ENCODE data around the gene DVL2. TPM values are rescaled to one million over a fixed set of nuclear protein-coding genes. Genes with fewer than 3 reads are reported as not detected.

Gene DVL2
- total and polyA plus RNA-seq, 2 of the 13 experiments (the other 11 are each of a cell fraction or from before 2014, with no cell fraction given) = 5.7 to 38.2 TPM

- TF ChIP-seq, protein P1, sequence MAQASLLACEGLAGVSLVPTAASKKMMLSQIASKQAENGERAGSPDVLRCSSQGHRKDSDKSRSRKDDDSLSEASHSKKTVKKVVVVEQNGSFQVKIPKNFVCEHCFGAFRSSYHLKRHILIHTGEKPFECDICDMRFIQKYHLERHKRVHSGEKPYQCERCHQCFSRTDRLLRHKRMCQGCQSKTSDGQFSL (CRISPR knock-in tag; IDR thresholded peaks at IDR 0.05) = peak; percentile 72; the same call in 1 of the 2 replicates
- TF ChIP-seq ZNF605 (CRISPR knock-in tag; IDR thresholded peaks at IDR 0.05) (no peak), ZMAT3 (CRISPR knock-in tag; conservative IDR thresholded peaks at IDR 0.05) (0 out of 2 replicates have a peak, but pooled peaks have one; percentile 37), RFX3 (CRISPR knock-in tag; IDR thresholded peaks at IDR 0.05) (no peak), EHMT2 (IDR thresholded peaks at IDR 0.05; ENCODE audit: borderline replicate concordance, low read depth, low read length) (no peak), ZNF616 (CRISPR knock-in tag; IDR thresholded peaks at IDR 0.05; ENCODE audit: low read depth) (no peak), HES4 (CRISPR knock-in tag; IDR thresholded peaks at IDR 0.05; ENCODE audit: borderline replicate concordance) (no peak), ZNF781 (CRISPR knock-in tag; IDR thresholded peaks at IDR 0.05; ENCODE audit: borderline replicate concordance, not compliant biosample characterization) (no peak), ZSCAN9 (CRISPR knock-in tag; IDR thresholded peaks at IDR 0.05; ENCODE audit: borderline replicate concordance) (no peak), RFXAP (CRISPR knock-in tag; IDR thresholded peaks at IDR 0.05; ENCODE audit: borderline replicate concordance) (peak; percentile 74; the same call in 1 of the 2 replicates), PAXIP1 (CRISPR knock-in tag; conservative IDR thresholded peaks at IDR 0.05) (peak; percentile 20; the same call in 1 of the 2 replicates), ARID3A (IDR thresholded peaks at IDR 0.05; ENCODE audit: low read depth, low read length) (no peak), CBX2 (IDR thresholded peaks at IDR 0.05; ENCODE audit: low read depth, low read length) (no peak), CBX2 (CRISPR knock-in tag; IDR thresholded peaks at IDR 0.05; ENCODE audit: low read depth) (no peak), ZNF430 (CRISPR knock-in tag; IDR thresholded peaks at IDR 0.05) (no peak), EP300 (IDR thresholded peaks at IDR 0.05; ENCODE audit: low read depth in 2 of 2, low read length in 2 of 2) (no peak), EP300 (CRISPR knock-in tag; IDR thresholded peaks at IDR 0.05; ENCODE audit: borderline replicate concordance) (no peak), DNMT1 (CRISPR knock-in tag; IDR thresholded peaks at IDR 0.05) (no peak), HOXA9 (CRISPR knock-in tag; IDR thresholded peaks at IDR 0.05; ENCODE audit: borderline replicate concordance) (no peak), REPIN1 (CRISPR knock-in tag; IDR thresholded peaks at IDR 0.05; ENCODE audit: borderline replicate concordance, low read depth) (no peak), MXD3 (CRISPR knock-in tag; IDR thresholded peaks at IDR 0.05) (0 out of 2 replicates have a peak, but pooled peaks have one; percentile 16), FOXA1 (IDR thresholded peaks at IDR 0.05) (no peak), FOXA1 (CRISPR knock-in tag; IDR thresholded peaks at IDR 0.05) (no peak), NFYC (CRISPR knock-in tag; IDR thresholded peaks at IDR 0.05) (no peak), ZNF768 (CRISPR knock-in tag; IDR thresholded peaks at IDR 0.05) (peak; percentile 36; the same call in 1 of the 2 replicates), HOXA3 (CRISPR knock-in tag; IDR thresholded peaks at IDR 0.05) (0 out of 2 replicates have a peak, but pooled peaks have one; percentile 29)
These were observed 47.8 kb upstream of the DVL2 start (continued) for GRCh38 chr17:7281953-7282751.

All from HepG2 (cell line).